KG1 (cell line): ENCODE results near the gene SAP30.

Experiments
- DNase-seq: peaks from one replicate; lab custom pipeline; 2025; lab: John Stamatoyannopoulos, UW

Gene SAP30

DNA sequence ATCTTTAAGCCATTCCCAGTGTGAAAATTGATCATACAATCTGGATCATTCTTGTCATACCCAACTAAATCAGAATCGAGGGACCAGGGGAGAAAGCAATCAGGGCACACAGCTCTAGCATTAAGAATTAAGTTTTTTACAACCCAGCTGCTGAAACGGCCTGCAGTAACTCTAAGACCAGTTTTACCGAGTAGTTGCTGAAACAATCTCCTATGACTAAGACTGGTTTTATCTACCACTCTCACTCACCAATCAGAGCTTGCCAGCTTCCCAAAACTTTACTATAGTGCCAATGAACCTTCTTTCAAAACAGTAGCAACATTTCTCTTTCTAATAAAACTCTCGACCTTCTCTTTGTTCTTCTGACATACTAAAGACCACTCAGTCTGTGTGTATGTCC, 2.8 kb upstream of the SAP30 start:
- DNase-seq = no peak

DNA sequence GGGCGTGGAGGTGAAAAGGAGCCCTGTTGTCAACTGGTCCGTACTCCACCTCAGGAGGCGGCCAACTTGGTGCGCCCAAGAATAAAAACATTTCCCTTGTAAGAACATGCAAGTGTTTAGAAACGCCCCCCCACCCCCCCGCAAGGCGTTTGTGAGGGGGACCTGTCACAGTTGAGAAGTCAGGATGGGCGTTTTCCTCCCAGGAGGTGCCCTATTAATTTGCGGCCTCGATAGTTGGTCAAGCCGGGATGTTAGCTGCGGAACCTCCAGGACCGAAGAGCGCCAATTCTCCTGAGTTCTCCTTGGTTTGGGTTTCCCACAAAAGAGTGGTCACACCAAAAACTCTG, 651 bp upstream of the SAP30 start:
- DNase-seq = no peak

DNA sequence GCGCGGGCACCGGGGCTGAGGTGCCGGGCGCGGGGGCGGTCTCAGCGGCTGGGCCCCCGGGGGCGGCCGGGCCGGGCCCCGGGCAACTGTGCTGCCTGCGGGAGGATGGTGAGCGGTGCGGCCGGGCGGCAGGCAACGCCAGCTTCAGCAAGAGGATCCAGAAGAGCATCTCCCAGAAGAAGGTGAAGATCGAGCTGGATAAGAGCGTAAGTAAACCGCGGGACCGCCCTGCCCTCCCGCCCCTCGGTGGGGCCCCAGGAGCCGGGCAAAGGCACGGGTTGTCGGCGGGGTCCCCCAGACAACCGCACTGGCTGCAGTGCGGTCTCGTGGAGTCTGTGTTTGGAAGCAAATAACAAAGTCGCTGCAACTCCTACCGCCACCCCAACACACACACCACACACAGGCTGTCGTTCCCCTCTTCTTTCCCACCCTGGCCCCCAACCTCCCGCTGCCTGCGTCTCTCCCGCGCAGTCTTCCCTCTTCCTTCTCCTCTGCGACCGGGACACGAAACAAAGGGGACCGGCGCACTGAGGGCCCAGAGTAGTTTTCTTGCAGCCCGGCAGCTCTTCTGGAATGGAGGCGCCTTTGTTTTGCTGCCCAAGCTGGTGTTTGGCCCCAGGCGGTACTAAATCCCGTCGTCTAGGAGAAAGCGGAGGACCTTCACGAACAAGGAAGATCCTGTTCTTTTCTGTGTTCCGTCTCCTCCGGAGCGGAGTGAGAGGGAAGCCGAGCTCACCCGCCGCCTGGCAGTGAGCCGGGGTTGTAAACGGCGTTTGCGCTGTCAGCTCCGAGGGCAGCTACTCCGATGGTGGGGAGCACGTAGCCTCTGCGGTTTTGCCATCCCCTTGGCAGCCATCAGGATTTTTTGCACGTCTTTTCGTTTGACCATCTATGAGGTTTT, 788 bp downstream of the SAP30 start:
- peak; percentile 12 for DNase-seq

- no peak for DNase-seq
These were observed 3.8 kb downstream of the SAP30 start for GRCh38 chr4:173374588-173374987.

DNA sequence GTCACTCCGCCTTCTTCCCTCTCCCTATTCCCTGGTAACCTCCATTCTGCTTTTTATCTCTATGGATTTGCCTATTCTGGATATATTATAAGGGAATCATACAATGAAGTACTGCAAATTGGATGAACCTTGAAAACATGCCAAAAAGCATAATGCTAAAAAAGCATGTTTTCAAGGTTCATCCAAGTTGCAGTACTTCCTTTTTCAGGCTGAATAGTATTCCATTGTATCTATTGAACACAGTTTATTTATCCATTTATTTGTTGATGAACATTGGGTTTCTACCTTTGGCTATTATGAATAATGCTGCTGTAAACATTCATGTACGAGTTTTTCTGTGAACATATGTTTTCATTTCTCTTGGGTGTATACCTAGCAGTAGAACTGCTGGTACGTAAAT, 9.2 kb downstream of the SAP30 start:
- DNase-seq = no peak

DNA sequence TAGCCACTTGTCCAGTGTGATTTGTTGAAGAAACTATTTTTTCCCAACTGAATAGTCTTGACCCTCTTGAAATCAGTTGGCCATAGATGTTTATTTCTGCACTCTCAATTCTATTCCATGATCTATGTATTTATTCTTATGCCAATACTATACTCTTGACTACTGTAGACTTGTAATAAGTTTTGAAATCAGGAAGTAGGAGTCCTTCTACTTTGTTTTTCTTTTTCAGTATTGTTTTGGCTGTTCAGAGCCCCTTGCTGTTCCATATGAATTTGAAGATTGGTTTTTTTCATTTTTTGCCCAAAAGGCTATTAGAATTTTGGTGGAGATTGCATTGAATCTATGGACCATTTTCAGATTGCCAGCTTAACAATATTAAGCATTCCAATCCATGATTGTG, 10.2 kb downstream of the SAP30 start:
- DNase-seq = no peak

GRCh38 chr4:173381610-173382009, 10.9 kb downstream of the SAP30 start:
- DNase-seq = no peak

DNA sequence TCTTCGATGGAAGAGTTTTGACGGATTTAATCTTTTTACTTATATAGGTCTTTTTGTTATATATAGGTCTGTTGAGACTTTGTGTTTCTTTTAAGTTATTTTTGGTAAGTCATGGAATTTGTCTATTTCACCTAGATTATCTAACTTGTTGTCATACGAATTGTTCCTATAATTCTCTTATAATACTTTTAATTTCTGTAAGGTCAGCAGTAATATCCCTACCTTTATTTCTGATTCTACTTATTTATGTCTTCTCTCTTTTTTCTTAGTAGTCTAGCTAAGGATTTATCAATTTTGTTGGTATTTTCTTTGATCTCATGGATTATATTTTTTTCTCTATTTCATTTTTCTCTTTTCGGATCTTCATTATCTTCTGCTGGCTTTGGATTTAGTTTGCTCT, 11.6 kb downstream of the SAP30 start:
- DNase-seq = no peak

DNA sequence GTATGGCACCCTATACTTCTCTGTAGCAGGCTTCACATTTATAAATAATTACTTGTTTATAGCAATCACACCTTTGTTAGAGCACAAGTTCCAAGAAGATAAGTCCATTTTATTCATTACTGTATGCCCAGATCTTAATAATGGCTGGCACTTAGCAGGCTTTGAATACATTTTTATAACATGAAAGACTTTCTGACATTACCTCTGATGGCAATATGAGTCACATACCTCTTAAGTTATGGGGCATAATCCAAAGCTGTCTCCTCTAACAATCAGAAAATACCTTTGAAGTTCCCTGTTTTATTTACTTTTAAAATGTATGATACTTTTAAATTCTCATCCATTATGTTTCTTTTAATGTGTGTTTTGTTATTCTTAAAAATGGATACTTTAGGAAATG, 16.0 kb downstream of the SAP30 start:
- no peak for DNase-seq

DNA sequence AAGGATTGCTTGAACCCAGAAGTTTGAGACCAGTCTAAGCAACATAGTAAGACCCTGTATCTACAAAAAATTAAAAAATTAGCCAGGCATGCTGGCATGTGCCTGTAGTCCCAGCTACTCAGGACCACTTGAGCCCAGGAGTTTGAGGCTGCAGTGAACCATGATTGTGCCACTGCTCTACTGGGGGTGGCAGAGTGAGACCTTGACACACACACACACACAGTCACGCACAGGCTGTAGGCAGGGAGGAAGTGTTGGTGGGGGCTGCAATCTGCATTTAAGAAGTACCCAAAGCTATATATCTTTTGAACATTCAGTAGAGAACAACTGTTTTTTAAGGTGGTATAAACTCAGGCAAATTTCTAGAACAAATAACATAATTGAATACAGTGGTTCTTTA, 20.9 kb downstream of the SAP30 start:
- DNase-seq = no peak

GRCh38 chr4:173397604-173398003, 26.9 kb downstream of the SAP30 start:
- no peak for DNase-seq

DNA sequence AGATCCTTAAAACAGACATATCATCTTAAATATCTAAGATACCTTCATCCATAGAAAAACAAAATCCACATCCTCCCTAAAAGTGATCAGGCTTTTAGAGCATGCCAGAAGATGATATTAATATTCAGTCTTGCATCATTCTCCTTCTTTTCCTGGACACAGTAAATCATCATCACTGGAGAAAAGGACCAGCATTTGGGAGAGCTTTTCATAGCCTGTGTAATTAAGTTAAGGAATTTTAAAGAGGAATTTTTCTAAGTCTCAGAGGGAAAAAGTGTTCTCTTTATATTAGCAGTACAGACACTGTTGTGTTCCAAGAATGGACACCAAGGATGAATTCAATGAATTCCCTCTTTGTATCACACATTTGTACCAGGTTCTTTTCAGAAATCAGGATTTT, 27.5 kb downstream of the SAP30 start:
- no peak for DNase-seq

DNA sequence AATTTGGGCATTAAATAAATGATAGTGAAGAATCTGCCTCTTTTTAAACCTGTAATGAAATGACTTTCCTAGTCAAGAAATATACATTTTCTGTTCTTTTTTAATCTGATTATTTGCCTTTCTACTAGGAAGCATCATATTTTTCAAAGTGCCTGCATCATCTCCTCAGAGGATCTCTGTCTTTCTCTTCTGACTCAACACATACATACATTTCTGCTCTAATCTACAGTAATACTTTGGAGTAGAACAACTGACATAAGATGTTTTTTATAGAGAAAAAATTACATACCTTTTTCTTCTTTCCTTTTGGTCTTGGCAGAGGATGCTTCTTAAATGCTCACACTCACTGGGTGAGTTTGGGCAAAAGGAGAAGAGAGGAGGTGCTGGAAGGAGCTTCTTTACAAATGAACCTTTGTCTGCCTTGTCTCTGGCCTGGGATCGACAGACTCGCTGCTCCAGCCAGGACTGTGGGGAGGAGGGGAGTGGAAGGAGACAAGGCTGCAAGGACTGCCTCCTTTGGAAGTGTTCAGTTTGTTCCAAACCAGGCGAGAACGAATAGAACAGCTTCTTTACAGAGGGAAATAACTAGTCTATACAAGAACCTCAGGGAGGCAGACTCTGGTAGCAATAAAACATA, 28.1 kb downstream of the SAP30 start, which contains the start of gene SCRG1:
Gene SCRG1, minus strand, starts transcription at position 338 of the 637 bp plus-strand sequence. CDS start 7,702 bp downstream, outside the sequence.
- no peak for DNase-seq

GRCh38 chr4:173401063-173401462, 30.3 kb downstream of the SAP30 start:
- no peak for DNase-seq

DNA sequence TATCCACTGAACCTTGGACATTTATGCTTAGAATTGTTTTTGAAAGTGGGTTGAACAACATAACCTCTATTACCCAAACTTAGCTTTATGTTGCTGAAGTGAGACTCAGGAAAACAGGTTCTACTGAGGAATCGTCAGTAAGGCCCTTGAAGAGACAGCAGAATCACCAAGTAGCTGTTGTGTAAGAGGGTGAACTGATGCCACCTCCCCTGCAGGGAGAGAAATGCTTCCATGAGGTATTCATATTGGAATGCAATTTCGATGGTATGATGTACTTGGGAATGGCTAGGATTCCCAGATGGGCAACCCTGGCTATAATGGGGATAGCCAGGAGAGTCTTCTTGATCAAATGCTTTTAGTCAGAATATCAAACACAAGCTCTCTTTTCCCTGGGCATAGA, 32.3 kb downstream of the SAP30 start:
- DNase-seq = no peak

- no peak for DNase-seq
These were observed 33.6 kb downstream of the SAP30 start for GRCh38 chr4:173404296-173404865.

- no peak for DNase-seq
These were observed 35.3 kb downstream of the SAP30 start for GRCh38 chr4:173405840-173406606.

GRCh38 chr4:173410079-173410478, 39.3 kb downstream of the SAP30 start:
- DNase-seq = no peak

GRCh38 chr4:173411106-173411693, 40.4 kb downstream of the SAP30 start:
- DNase-seq = no peak

DNA sequence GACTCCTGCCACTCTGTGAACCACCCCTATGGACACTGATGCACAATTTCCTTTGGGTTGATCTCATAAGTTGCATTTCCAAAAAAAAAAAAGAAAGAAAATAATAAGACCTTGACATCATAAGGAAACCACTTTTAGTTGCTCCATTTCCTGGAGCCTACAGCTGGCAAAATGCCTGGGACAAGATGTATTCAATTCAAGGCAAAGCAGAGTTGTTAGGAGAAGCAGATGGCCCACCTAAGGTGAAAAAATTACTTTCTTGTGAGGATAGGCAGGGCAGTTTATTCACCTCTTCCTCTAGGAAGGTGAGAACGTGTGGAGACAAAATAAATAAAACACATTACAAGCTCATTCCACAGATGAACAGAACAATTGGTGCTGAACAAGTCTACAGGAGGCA, 42.3 kb downstream of the SAP30 start:
- DNase-seq = no peak

DNA sequence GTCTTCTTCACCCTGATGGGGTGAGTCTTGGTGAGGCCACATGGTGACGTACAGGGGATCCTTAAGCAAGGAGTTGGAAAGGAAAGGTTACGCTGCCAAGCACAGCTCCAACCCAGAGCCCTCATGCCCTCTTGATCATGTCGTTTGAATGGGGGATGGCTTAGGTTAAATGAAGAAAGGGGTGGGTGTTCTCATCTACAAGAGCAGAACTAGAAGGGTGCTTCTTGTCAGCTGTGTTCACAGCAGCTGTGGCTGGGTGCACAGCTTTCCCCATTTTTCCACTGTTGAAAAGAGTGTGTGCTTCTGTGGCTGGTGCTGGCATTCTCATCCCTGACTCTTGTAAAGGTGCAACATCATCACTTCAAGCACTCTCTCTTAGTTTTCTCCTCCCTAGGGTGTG, 43.7 kb downstream of the SAP30 start:
- no peak for DNase-seq

GRCh38 chr4:173415092-173415491, 44.3 kb downstream of the SAP30 start:
- no peak for DNase-seq
